Right lobe of liver (tissue), 6 donors: ENCODE results near the gene MMP11. TPM values are rescaled to one million over a fixed set of nuclear protein-coding genes. Genes with fewer than 3 reads are reported as not detected.

Experiments used
- ATAC-seq, 4 donors: fragments of 200-7000 bp; cut with Tn5 transposase; one replicate each; pipeline ENCODE4 v1.9.1; 2020; ENCODE audit warnings: mild to moderate bottlenecking in 4 of 4, moderate library complexity in 4 of 4
- DNase-seq, 3 donors: peaks; one replicate each; pipeline ENCODE4 v3.0.0-alpha.2; 2020
- H3K27ac ChIP-seq, 3 donors: fragments of 200-600 bp; one replicate each; pipeline ENCODE4 v1.8.0; 2022
- H3K27me3 ChIP-seq, 2 donors: fragments of 200-600 bp; one replicate each; pipeline ENCODE4 v1.8.0; 2022
- H3K36me3 ChIP-seq, 4 donors: fragments of 200-600 bp; sonication (generic) in 1 of 4; one replicate each; pipeline versions ENCODE4 v1.5.1 to v1.8.0; 2017 to 2022; ENCODE audit warnings: control low read depth in 1 of 4
- H3K4me1 ChIP-seq, 4 donors: fragments of 200-600 bp; sonication (generic) in 1 of 4; one replicate each; pipeline versions ENCODE4 v1.5.1 to v1.8.0; 2017 to 2022; ENCODE audit warnings: control low read depth in 1 of 4
- H3K4me3 ChIP-seq, 3 donors: fragments of 200-600 bp; one replicate each; pipeline ENCODE4 v1.8.0; 2022
- H3K9me3 ChIP-seq, 4 donors: fragments of 200-600 bp; sonication (generic) in 1 of 4; one replicate each; pipeline versions ENCODE4 v1.5.1 to v1.8.0; 2017 to 2022; ENCODE audit warnings: control low read depth in 1 of 4
- CTCF ChIP-seq, 4 donors: fragments of 200-600 bp in 3 of 4; fragments of 450-650 bp in 1 of 4; IDR thresholded peaks; one replicate each; pipeline versions ENCODE4 v1.5.1 to v1.8.0; 2016 to 2022; ENCODE audit warnings: antibody characterized with exemption in 4 of 4, mild to moderate bottlenecking in 2 of 4
- POLR2A ChIP-seq: fragments of 450-650 bp; IDR thresholded peaks from one replicate; pipeline ENCODE4 v1.6.1; 2017; ENCODE audit warnings: antibody characterized with exemption, mild to moderate bottlenecking
- WGBS: methylation state at CpG from one replicate; pipeline ENCODE4 v1.1.6; 2018; ENCODE audit warnings: low coverage, low lambda C conversion rate; ENCODE audit not compliant: insufficient coverage; ENCODE audit errors: missing lambda C conversion rate; 5-methylcytosine and 5-hydroxymethylcytosine counted together
- intact Hi-C, 2 donors: fragments of 100-400 bp; cut with DNase I; formaldehyde crosslinking; loops; one replicate each; pipeline versions ENCODE4 v1.11.2 to v1.14.1; 2022
- total RNA-seq, 6 experiments: library from RNA; depleted of rRNA in 2 of 6; stranded (reverse); fragments of >200 nt in 2 of 6; fragmentation: NEBNext Ultra II Directional in 3 of 6; extraction: Animal tissue kit (Norgen Biotek cat#: 25700) in 3 of 6; gene quantifications; one replicate each; pipeline versions ENCODE4 v1.1.0 to v1.2.4, GENCODE V29; 2016 to 2023
- donor health status: DM: no; HTN: yes; CAD: no.
- donor health status: DM: no; HTN: no; CAD: no.
- donor health status: DM: no; HTN: no; CAD: no.
- donor health status: DM: no; HTN: yes; CAD: no.
- donor health status: DM: no; HTN: yes; CAD: no.

The MMP11 gene
- total RNA-seq, 6 experiments from 2014 or later: 0.59 to 1.3 (median 0.90) TPM

- no peak for TF ChIP-seq CTCF (IDR thresholded peaks at IDR 0.05)
- no peak overlapping the region for H3K4me3 ChIP-seq
- no peaks in the 10 kb centered on the region for H3K9me3 ChIP-seq
- peaks cover 0 to 30% (median 9%) of the 10 kb centered on the region in 4 donors for H3K4me1 ChIP-seq
- no CpG with 5 or more reads among the region's 1 CpG for WGBS
- ATAC-seq (no peak), DNase-seq (no peak)
- H3K36me3 ChIP-seq: no peaks in the 10 kb centered on the region
- no peak overlapping the region for H3K27ac ChIP-seq
- intact Hi-C loops: no loop called here
- H3K27me3 ChIP-seq: no peaks in the 10 kb centered on the region
Observed at GRCh38 chr22:23782703-23783102, 10.1 kb downstream of the MMP11 start.

GRCh38 chr22:23783265-23784150 is 10.9 kb downstream of the MMP11 start:
- intact Hi-C loops: no loop called here
- Histone ChIP-seq H3K36me3 (no peaks in the 10 kb centered on the region), H3K27ac (peak overlapping the region in 1 of 3 donors; percentile 16), H3K9me3 (no peaks in the 10 kb centered on the region), H3K4me3 (no peak overlapping the region), H3K27me3 (no peaks in the 10 kb centered on the region), H3K4me1 (peaks cover 0 to 38% (median 9%) of the 10 kb centered on the region in 4 donors)
- TF ChIP-seq POLR2A (no peak), CTCF (IDR thresholded peaks at IDR 0.05) (no peak)
- ATAC-seq (no peak), DNase-seq (no peak)
- WGBS: 66% methylated on average over 4 of the region's 15 CpGs

- WGBS: 40% methylated on average over 8 of the region's 8 CpGs
- Histone ChIP-seq H3K27me3 (no peaks in the 10 kb centered on the region), H3K9me3 (no peaks in the 10 kb centered on the region), H3K27ac (peak overlapping the region in 1 of 3 donors; percentile 16), H3K36me3 (no peaks in the 10 kb centered on the region), H3K4me3 (no peak overlapping the region), H3K4me1 (peaks cover 0 to 41% (median 9%) of the 10 kb centered on the region in 4 donors)
- intact Hi-C loops: no loop called here
- peak; percentile 69 to 81 (median 78) for DNase-seq
- TF ChIP-seq CTCF (IDR thresholded peaks at IDR 0.05) (no peak), POLR2A (no peak)
- ATAC-seq: peak; percentile 35 to 61 (median 46)
Observed at GRCh38 chr22:23784215-23784732, 11.6 kb downstream of the MMP11 start.

GRCh38 chr22:23786261-23786710 is 13.6 kb downstream of the MMP11 start:
- WGBS: 13% methylated on average over 6 of the region's 9 CpGs
- H3K27me3 ChIP-seq: no peaks in the 10 kb centered on the region
- H3K9me3 ChIP-seq: no peaks in the 10 kb centered on the region
- DNase-seq (peak in 1 of 3 donors; percentile 75), ATAC-seq (peak; percentile 5 to 55 (median 31))
- TF ChIP-seq CTCF (IDR thresholded peaks at IDR 0.05) (no peak), POLR2A (no peak)
- peaks cover 0 to 48% (median 9%) of the 10 kb centered on the region in 4 donors for H3K4me1 ChIP-seq
- H3K4me3 ChIP-seq: peak overlapping the region; percentile 87 to 95 (median 92)
- intact Hi-C loops: no loop called here
- no peaks in the 10 kb centered on the region for H3K36me3 ChIP-seq
- peak overlapping the region; percentile 95 to 100 (median 98) for H3K27ac ChIP-seq
